ENCODE results near the gene ABCA6. TPM values are rescaled to one million over a fixed set of nuclear protein-coding genes. Genes with fewer than 3 reads are reported as not detected.

ABCA6 gene
- total RNA-seq, 1 donor from 2014 or later = 37.4 TPM

GRCh38 chr17:69096541-69096940, 45.2 kb downstream of the ABCA6 start:
- H3K36me3 ChIP-seq = no peaks in the 10 kb centered on the region

GRCh38 chr17:69093995-69094394, 47.7 kb downstream of the ABCA6 start:
- TF ChIP-seq CTCF (IDR thresholded peaks at IDR 0.05) = no peak
- Histone ChIP-seq H3K27ac (no peak overlapping the region), H3K36me3 (no peaks in the 10 kb centered on the region), H3K4me1 (no peaks in the 10 kb centered on the region), H3K4me3 (no peak overlapping the region), H3K27me3 (no peaks in the 10 kb centered on the region), H3K9me3 (no peaks in the 10 kb centered on the region)
- intact Hi-C loops (cut with DNase I) = no loop called here
- no peak for DNase-seq (ENCODE audit: low spot score in 2 of 2)

More at GRCh38 chr17:69096541-69096940, 45.2 kb downstream of the ABCA6 start:
- TF ChIP-seq CTCF (IDR thresholded peaks at IDR 0.05) = no peak
- H3K27ac ChIP-seq = no peak overlapping the region
- H3K4me3 ChIP-seq = no peak overlapping the region
- DNase-seq (ENCODE audit: low spot score in 2 of 2) = no peak
- H3K27me3 ChIP-seq = no peaks in the 10 kb centered on the region
- H3K4me1 ChIP-seq = no peaks in the 10 kb centered on the region
- intact Hi-C loops (cut with DNase I) = no loop called here
- no peaks in the 10 kb centered on the region for H3K9me3 ChIP-seq

GRCh38 chr17:69093279-69093789, 48.4 kb downstream of the ABCA6 start:
- Histone ChIP-seq H3K9me3 (no peaks in the 10 kb centered on the region), H3K27me3 (no peaks in the 10 kb centered on the region), H3K27ac (no peak overlapping the region), H3K4me1 (no peaks in the 10 kb centered on the region), H3K4me3 (no peak overlapping the region), H3K36me3 (no peaks in the 10 kb centered on the region)
- TF ChIP-seq CTCF (IDR thresholded peaks at IDR 0.05) = no peak
- intact Hi-C loops (cut with DNase I) = no loop called here
- no peak for DNase-seq (ENCODE audit: low spot score in 2 of 2)

GRCh38 chr17:69090365-69090764, 51.3 kb downstream of the ABCA6 start:
- DNase-seq (ENCODE audit: low spot score in 2 of 2) = no peak
- no peak for TF ChIP-seq CTCF (IDR thresholded peaks at IDR 0.05)
- no peak overlapping the region for H3K27ac ChIP-seq
- intact Hi-C loops (cut with DNase I) = no loop called here
- H3K4me3 ChIP-seq = no peak overlapping the region
- H3K36me3 ChIP-seq = no peaks in the 10 kb centered on the region
- no peaks in the 10 kb centered on the region for H3K9me3 ChIP-seq
- H3K27me3 ChIP-seq = no peaks in the 10 kb centered on the region
- H3K4me1 ChIP-seq = no peaks in the 10 kb centered on the region

GRCh38 chr17:69088643-69089200, 53.0 kb downstream of the ABCA6 start:
- no peaks in the 10 kb centered on the region for H3K36me3 ChIP-seq
- intact Hi-C loops (cut with DNase I) = no loop called here
- H3K4me1 ChIP-seq = no peaks in the 10 kb centered on the region
- no peak overlapping the region for H3K27ac ChIP-seq
- DNase-seq (ENCODE audit: low spot score in 2 of 2) = no peak
- no peaks in the 10 kb centered on the region for H3K9me3 ChIP-seq
- no peaks in the 10 kb centered on the region for H3K27me3 ChIP-seq
- no peak for TF ChIP-seq CTCF (IDR thresholded peaks at IDR 0.05)
- no peak overlapping the region for H3K4me3 ChIP-seq

GRCh38 chr17:69086641-69087040, 55.1 kb downstream of the ABCA6 start:
- H3K4me3 ChIP-seq = no peak overlapping the region
- intact Hi-C loops (cut with DNase I) = no loop called here
- no peaks in the 10 kb centered on the region for H3K27me3 ChIP-seq
- H3K9me3 ChIP-seq = peaks cover 0 to 3% of the 10 kb centered on the region in 2 donors
- H3K4me1 ChIP-seq = no peaks in the 10 kb centered on the region
- peaks cover 0 to 5% of the 10 kb centered on the region in 2 donors for H3K36me3 ChIP-seq
- no peak for TF ChIP-seq CTCF (IDR thresholded peaks at IDR 0.05)
- no peak for DNase-seq (ENCODE audit: low spot score in 2 of 2)
- no peak overlapping the region for H3K27ac ChIP-seq

Data from ascending aorta (tissue), 2 donors.